IPS DF 19.7 (cell line): Measurements from ENCODE around the gene PHRF1.

Source experiments
- DNase-seq: peaks from one replicate; pipeline ENCODE4 v3.0.0-alpha.2; 2013; ENCODE audit warnings: low read depth, low spot score

PHRF1 gene

GRCh38 chr11:537622-538430 is 38.4 kb upstream of the PHRF1 start:
- DNase-seq: no peak

DNA sequence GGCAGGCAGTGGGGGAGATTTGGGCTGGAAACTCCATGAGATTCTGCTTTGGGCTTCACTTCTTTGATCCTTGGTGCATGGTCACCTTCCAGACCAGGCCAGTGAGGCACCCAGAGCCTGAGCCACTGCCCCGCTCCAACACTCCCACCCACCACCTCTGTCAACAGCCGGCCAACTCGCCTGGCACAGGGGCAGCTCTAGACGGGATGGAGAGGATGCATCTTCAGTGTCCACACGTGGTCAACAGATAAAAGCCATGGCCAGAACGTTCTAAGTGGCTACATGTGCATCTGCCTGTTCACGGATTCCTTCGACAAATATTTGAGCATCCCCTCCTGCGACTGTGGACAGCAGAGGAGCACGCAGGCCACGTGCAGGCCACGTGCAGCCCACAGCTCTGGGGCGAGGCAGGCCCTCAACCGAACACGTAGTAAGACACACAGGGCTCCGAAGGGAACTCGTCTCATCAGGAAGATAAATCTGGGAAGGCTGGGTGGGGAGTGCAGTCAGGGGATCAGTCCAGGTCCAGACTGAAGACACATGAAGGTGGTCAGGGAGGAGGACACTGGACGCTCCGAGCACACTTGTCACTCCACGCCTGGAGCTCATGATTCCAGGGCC is 37.7 kb upstream of the PHRF1 start:
- no peak for DNase-seq

DNA sequence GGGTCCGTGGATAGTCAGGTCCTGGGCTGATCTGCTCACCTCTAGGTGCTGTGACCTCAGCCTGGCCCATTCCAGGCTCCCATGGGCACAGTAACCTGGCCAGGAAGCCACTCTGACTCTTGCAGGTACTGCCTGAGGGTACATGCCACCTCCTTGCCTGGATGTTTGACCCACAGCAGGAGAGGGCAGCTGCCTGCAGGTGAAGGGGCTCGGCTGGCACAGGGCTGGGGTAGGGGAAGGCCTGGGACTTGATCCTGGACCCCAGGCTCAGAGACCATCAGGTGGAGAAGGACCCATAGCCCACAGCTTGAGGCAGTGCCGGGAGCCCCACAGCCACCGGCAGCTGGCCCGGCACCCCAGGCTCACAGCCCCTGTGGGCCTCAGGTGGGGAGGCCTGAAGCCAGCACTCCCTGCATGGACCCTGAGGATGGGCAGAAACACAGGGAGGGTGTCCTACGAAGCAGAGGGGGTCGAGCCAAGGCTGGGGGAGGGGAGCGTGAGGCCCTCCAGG is 36.2 kb upstream of the PHRF1 start:
- no peak for DNase-seq

- DNase-seq: no peak
These were observed 35.5 kb upstream of the PHRF1 start for GRCh38 chr11:540583-541432.

- DNase-seq: no peak
These were observed 34.8 kb upstream of the PHRF1 start for GRCh38 chr11:541433-541885.

GRCh38 chr11:544817-545166 is 31.5 kb upstream of the PHRF1 start:
- DNase-seq: no peak

- no peak for DNase-seq
These were observed 31.1 kb upstream of the PHRF1 start for GRCh38 chr11:545171-545570.

- DNase-seq: no peak
These were observed 27.3 kb upstream of the PHRF1 start for GRCh38 chr11:548700-549603.

DNA sequence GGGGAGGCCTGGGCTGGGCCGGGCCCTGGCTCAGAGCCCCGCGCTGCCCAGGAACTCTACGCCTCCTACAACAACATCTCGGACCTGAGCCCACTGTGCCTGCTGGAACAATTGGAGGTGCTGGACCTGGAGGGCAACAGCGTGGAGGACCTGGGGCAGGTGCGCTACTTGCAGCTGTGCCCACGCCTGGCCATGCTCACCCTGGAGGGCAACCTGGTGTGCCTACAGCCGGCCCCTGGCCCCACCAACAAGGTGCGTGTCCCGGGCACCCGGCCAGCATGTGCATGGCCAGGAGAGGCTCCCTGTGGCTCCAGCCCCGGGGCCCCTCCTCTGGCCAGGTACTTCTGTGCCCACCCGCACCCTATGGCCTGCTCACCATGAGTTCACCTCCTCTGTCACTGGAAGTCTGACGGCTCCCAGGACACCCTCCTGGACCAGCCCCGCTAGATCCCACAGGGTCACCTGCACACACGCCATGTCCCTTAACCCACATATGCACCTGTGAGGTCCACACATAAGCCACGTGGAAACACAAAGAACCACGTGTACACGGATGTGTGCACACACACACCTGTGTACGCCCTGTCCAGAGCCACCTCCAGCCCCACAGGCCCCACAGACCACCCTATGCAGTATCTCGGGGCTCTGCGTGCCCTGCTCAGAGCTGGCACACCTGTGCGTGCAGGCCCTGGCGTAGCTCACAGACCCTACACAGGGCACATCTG is 26.1 kb upstream of the PHRF1 start:
- no peak for DNase-seq

DNA sequence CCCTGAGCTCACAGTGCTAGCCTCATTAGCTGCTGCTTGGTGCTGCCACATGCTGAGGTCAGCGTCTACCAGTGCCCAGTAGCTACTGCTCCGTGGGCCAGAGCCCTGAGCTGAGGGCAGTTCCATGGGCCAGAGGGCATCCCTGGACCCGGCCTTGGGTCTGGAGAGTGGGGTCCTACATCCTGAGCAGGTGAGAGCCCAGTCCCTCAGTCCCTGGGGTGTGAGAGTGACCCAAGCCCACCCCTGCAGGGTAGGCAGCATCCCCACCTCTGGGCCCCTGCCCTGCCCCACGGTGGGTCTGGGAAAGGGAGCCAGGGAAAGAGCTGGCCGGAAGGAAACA is 25.6 kb upstream of the PHRF1 start:
- no peak for DNase-seq

DNA sequence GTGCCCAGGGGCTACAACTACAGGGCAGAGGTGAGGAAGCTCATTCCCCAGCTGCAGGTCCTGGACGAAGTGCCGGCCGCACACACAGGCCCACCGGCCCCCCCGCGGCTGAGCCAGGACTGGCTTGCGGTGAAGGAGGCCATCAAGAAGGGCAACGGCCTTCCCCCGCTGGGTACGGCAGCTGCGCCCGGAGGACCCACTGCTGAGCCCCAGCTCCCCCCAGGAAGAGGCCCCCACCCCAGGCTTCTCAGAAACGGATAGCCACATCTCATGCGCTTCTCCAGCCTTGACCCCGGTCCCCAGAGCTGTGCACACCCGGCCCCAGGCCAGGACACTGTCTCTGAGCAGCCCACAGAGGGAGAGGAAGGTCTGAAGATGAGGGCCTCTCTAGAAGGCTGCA is 25.1 kb upstream of the PHRF1 start:
- no peak for DNase-seq

DNA sequence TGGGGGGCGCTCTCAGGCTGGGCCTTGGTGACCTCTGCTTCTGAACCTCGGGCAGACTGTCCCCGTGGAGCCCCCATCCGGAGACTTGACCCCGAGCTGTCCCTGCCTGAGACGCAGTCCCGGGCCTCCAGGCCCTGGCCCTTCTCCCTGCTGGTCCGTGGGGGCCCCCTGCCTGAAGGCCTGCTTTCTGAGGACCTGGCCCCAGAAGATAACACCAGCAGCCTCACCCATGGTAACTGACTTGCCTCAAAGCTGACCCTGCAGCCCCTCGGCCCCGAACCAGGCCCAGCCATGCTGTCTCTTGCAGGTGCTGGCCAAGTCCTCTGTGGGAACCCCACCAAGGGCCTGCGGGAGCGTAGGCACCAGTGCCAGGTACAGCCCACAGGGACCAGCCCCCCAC is 24.7 kb upstream of the PHRF1 start:
- DNase-seq: no peak

DNA sequence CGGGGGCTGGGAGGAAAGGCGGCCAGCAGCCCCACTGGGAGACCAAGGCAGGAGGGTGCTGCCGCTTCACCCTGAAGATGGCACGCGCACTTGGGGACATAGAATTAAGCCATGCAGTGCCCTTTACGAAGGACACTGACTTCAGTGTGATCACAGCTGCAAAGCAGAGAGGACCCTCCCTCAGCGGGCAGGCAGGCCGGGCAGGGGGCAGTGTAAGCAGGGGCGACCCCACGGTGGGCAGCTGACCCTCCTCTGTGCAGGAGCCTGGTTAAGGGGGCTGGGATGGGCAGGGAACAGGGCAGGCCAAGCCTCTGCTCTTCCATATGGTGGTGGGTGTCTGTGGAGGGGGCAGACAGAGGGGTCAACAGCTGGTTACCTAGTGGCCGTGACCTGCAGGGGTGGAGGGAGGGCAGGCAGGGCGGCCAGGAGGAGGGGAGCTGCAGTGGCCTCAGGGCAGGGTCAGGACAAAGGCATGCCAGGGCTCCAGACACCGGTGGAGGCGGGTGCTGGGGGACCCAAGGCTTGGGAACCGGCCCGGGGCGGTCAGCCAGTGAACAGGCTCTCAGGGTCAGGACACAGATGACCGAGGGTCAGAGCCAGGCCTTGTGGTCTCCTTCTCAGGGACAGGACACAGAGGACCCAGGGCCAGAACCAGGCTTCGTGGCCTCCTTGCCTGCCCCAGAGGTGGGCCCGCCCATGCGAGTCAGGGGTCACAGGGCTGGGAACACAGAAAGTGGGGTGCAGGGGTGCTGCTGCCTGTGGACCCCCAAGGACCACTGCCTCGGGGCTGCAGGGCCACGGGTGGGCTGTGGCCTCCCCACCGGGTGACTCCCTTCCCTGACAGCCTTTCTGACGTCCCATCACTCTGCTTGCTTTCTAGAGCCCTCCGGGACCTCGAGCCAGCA is 22.9 kb upstream of the PHRF1 start:
- no peak for DNase-seq

GRCh38 chr11:553988-554340 is 22.3 kb upstream of the PHRF1 start:
- no peak for DNase-seq

- no peak for DNase-seq
These were observed 21.6 kb upstream of the PHRF1 start for GRCh38 chr11:554428-555226.

- no peak for DNase-seq
These were observed 21.0 kb upstream of the PHRF1 start for GRCh38 chr11:555227-555779.

GRCh38 chr11:555780-556661 is 20.2 kb upstream of the PHRF1 start:
- DNase-seq: no peak
